Neural cell (in vitro differentiated cells): Measurements from ENCODE around the gene NCOR1. TPM values are rescaled to one million over a fixed set of nuclear protein-coding genes. Genes with fewer than 3 reads are reported as not detected.

ENCODE experiments used
- H2AFZ ChIP-seq: fragments of 200-600, 300-800 bp; sonication (generic), shearing (Covaris generic); 2 replicates; pipeline ENCODE4 v1.6.0; 2014; ENCODE audit warnings: low read depth, mild to moderate bottlenecking, antibody characterized with exemption, low read length, moderate library complexity
- H3F3A ChIP-seq: fragments of 200-600 bp; shearing (Covaris generic); 2 replicates; pipeline ENCODE4 v1.6.1; 2016; ENCODE audit warnings: mild to moderate bottlenecking, moderate library complexity, mixed read lengths, antibody characterized with exemption, low read length; ENCODE audit not compliant: insufficient read depth, poor library complexity, severe bottlenecking
- H3K27ac ChIP-seq: fragments of 200-600, 300-800 bp; sonication (generic), shearing (Covaris generic); 2 replicates; pipeline ENCODE4 v1.5.1; 2014; ENCODE audit warnings: mild to moderate bottlenecking, low read length, moderate library complexity
- H3K27me3 ChIP-seq: fragments of 300-800, 200-600 bp; sonication (generic), shearing (Covaris generic); 2 replicates; pipeline ENCODE4 v1.6.0; 2014; ENCODE audit warnings: mild to moderate bottlenecking, low read depth, low read length, moderate library complexity; ENCODE audit not compliant: insufficient read depth
- H3K36me3 ChIP-seq: fragments of 300-800, 200-600 bp; sonication (generic), shearing (Covaris generic); 2 replicates; pipeline ENCODE4 v1.5.1; 2014; ENCODE audit warnings: mild to moderate bottlenecking, antibody characterized with exemption, low read length, moderate library complexity; ENCODE audit not compliant: insufficient read depth
- H3K4me2 ChIP-seq: fragments of 300-800, 200-600 bp; sonication (generic), shearing (Covaris generic); 2 replicates; pipeline ENCODE4 v1.6.0; 2014; ENCODE audit warnings: mild to moderate bottlenecking, low read length
- H3K4me3 ChIP-seq: fragments of 300-800, 200-600 bp; sonication (generic), shearing (Covaris generic); 2 replicates; pipeline ENCODE4 v1.5.1; 2014; ENCODE audit warnings: mild to moderate bottlenecking, low read length, moderate library complexity
- H3K79me2 ChIP-seq: fragments of 200-600 bp; shearing (Covaris generic); replicated peaks from 2 replicates; pipeline ENCODE4 v1.6.0; 2014; ENCODE audit warnings: mild to moderate bottlenecking, low read length, moderate library complexity; ENCODE audit not compliant: insufficient read depth
- H3K9ac ChIP-seq: fragments of 300-800, 200-600 bp; sonication (generic), shearing (Covaris generic); 2 replicates; pipeline ENCODE4 v1.6.1; 2016; ENCODE audit warnings: mild to moderate bottlenecking, low read length, mixed read lengths
- H3K9me2 ChIP-seq: fragments of 200-600 bp; shearing (Covaris generic); 2 replicates; pipeline ENCODE4 v1.6.1; 2016; ENCODE audit warnings: mild to moderate bottlenecking, low read length, mixed read lengths; ENCODE audit not compliant: insufficient read depth
- H3K9me3 ChIP-seq: fragments of 200-600, 300-800 bp; sonication (generic), shearing (Covaris generic); 2 replicates; pipeline ENCODE4 v1.6.1; 2016; ENCODE audit warnings: mild to moderate bottlenecking, mixed run types, low read length, moderate library complexity, mixed read lengths
- H4K20me1 ChIP-seq: fragments of 200-600 bp; shearing (Covaris generic); 2 replicates; pipeline ENCODE4 v1.6.1; 2016; ENCODE audit warnings: mild to moderate bottlenecking, mixed run types; ENCODE audit not compliant: insufficient read depth
- EP300 ChIP-seq: fragments of 450-650 bp; conservative IDR thresholded peaks from 2 replicates; pipeline ENCODE4 v1.6.1; 2014; ENCODE audit warnings: antibody characterized with exemption, mild to moderate bottlenecking, moderate library complexity; ENCODE audit not compliant: poor library complexity, severe bottlenecking
- EZH2 ChIP-seq: fragments of 200-600, 300-800 bp; shearing (Covaris generic), sonication (generic); IDR thresholded peaks from 2 replicates; pipeline ENCODE4 v1.6.1; 2014; ENCODE audit warnings: antibody characterized with exemption, low read length, borderline replicate concordance, mild to moderate bottlenecking; ENCODE audit not compliant: insufficient read depth, poor library complexity, severe bottlenecking
- MXI1 ChIP-seq: fragments of 450-650 bp; conservative IDR thresholded peaks from 2 replicates; pipeline ENCODE4 v1.6.1; 2014; ENCODE audit warnings: antibody characterized with exemption, mild to moderate bottlenecking; ENCODE audit not compliant: poor library complexity, severe bottlenecking
- POLR2AphosphoS5 ChIP-seq: IDR thresholded peaks from 2 replicates; pipeline ENCODE4 v1.6.1; 2012
- RAD21 ChIP-seq: fragments of 450-650 bp; conservative IDR thresholded peaks from 2 replicates; pipeline ENCODE4 v1.6.1; 2014; ENCODE audit warnings: antibody characterized with exemption, mild to moderate bottlenecking, moderate library complexity
- REST ChIP-seq: IDR thresholded peaks from 2 replicates; pipeline ENCODE4 v1.6.1; 2012; ENCODE audit warnings: borderline replicate concordance
- SMC3 ChIP-seq: fragments of 450-650 bp; conservative IDR thresholded peaks from 2 replicates; pipeline ENCODE4 v1.6.1; 2014; ENCODE audit warnings: antibody characterized with exemption, mild to moderate bottlenecking, moderate library complexity; ENCODE audit not compliant: poor library complexity
- TAF1 ChIP-seq: IDR thresholded peaks from 2 replicates; pipeline ENCODE4 v1.6.1; 2012; ENCODE audit warnings: low read depth
- polyA plus RNA-seq: library from polyadenylated mRNA; depleted of rRNA; stranded (reverse); fragments of >200 nt; gene quantifications from 2 replicates; pipeline ENCODE4 v1.2.3, GENCODE V29; 2014
- TF ChIP-seq, protein P1 (sequence below): fragments of 450-650 bp; IDR thresholded peaks from 2 replicates; pipeline ENCODE4 v1.5.1; 2014; ENCODE audit warnings: antibody characterized with exemption, mild to moderate bottlenecking, moderate library complexity; ENCODE audit not compliant: poor library complexity, severe bottlenecking

Gene NCOR1
- polyA plus RNA-seq, 1 donor from 2014 or later, result 26.9 TPM

DNA sequence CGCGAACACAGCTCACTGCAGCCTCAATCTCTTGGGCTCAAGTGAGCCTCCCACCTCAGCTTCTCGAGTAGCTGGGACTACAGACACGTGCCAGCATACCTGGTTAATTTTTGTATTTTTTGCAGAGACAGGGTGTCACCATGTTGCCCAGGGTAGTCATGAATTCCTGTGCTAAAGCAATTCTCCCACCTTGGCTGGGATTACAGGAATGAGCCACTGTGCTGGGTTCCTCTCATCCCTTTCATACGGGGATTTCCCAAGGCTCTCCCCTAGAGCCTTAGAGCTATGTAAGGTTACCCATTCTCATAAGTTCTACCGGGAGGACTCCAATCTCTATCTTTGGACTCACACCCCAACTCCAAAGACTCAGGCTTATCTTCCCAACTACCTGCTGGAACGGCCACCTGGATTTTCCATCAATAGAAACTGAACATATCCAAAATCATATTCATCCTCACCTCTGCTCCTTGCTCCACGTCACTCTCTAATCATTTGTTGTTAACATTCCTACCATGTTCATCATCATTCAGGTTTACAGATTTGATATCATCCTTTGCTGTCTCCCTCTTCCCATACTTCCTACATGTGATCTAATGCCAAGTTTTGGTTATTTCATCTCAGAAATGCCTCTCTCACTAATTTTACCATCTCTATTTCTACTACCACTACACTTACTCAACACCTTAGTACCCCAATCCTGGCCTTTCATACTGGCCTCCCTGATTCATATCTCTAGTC, 92.5 kb downstream of the NCOR1 start:
- TF ChIP-seq MXI1 (no peak), EZH2 (no peak), SMC3 (no peak), RAD21 (no peak), EP300 (no peak), TAF1 (no peak), REST (no peak), POLR2AphosphoS5 (no peak)
- TF ChIP-seq, protein P1, sequence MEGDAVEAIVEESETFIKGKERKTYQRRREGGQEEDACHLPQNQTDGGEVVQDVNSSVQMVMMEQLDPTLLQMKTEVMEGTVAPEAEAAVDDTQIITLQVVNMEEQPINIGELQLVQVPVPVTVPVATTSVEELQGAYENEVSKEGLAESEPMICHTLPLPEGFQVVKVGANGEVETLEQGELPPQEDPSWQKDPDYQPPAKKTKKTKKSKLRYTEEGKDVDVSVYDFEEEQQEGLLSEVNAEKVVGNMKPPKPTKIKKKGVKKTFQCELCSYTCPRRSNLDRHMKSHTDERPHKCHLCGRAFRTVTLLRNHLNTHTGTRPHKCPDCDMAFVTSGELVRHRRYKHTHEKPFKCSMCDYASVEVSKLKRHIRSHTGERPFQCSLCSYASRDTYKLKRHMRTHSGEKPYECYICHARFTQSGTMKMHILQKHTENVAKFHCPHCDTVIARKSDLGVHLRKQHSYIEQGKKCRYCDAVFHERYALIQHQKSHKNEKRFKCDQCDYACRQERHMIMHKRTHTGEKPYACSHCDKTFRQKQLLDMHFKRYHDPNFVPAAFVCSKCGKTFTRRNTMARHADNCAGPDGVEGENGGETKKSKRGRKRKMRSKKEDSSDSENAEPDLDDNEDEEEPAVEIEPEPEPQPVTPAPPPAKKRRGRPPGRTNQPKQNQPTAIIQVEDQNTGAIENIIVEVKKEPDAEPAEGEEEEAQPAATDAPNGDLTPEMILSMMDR, result no peak
- Histone ChIP-seq H2AFZ (no peak overlapping the region), H3K9ac (no peak overlapping the region), H3K4me2 (no peak overlapping the region), H4K20me1 (no peaks in the 10 kb centered on the region), H3K36me3 (peaks cover 7% of the 10 kb centered on the region), H3K27ac (no peak overlapping the region), H3K4me3 (no peak overlapping the region), H3K9me3 (no peaks in the 10 kb centered on the region), H3F3A (no peaks in the 10 kb centered on the region), H3K27me3 (no peaks in the 10 kb centered on the region), H3K9me2 (no peaks in the 10 kb centered on the region), H3K79me2 (no peaks in the 10 kb centered on the region)

DNA sequence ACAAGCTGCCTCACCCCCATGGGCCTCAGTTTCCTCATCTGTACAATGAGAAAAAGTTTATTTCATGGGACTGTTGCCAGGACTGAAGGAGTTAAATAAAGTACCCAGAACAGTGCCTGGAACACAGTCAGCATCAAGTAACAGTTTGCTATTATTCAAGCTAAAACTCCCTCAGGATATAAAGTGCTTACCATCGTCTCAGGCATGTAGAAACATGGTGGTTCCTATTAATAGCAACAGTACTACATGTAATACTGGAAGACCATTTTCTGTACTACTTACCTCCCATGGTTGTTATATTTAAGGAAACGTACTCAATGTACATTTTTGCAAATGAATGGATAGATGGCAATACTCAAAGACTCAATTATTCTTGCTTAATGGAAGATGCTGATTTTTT, 93.4 kb downstream of the NCOR1 start:
- H3K27ac ChIP-seq, result no peak overlapping the region

More for the DNA sequence above, 93.4 kb downstream of the NCOR1 start:
- no peaks in the 10 kb centered on the region for H4K20me1 ChIP-seq
- TF ChIP-seq MXI1 (no peak), TAF1 (no peak), POLR2AphosphoS5 (no peak), REST (no peak), SMC3 (no peak), EZH2 (no peak), EP300 (no peak), RAD21 (no peak)
- TF ChIP-seq, protein P1, result no peak
- H3K4me2 ChIP-seq, result no peak overlapping the region
- H3K27me3 ChIP-seq, result no peaks in the 10 kb centered on the region
- no peak overlapping the region for H2AFZ ChIP-seq
- peaks cover 7% of the 10 kb centered on the region for H3K36me3 ChIP-seq
- H3K9me3 ChIP-seq, result no peaks in the 10 kb centered on the region
- H3K9ac ChIP-seq, result no peak overlapping the region
- no peak overlapping the region for H3K4me3 ChIP-seq
- H3K9me2 ChIP-seq, result no peaks in the 10 kb centered on the region
- H3F3A ChIP-seq, result no peaks in the 10 kb centered on the region
- no peaks in the 10 kb centered on the region for H3K79me2 ChIP-seq
